CD4-positive, CD25-positive, alpha-beta regulatory T cell (primary cell): ENCODE measurements around the gene WWC1. TPM values are rescaled to one million over a fixed set of nuclear protein-coding genes. Genes with fewer than 3 reads are reported as not detected.

ENCODE experiments used
- ATAC-seq, 2 donors: fragments of 150-1000 bp; cut with Tn5 transposase; one replicate each; pipeline ENCODE4 v1.10.0; 2021; ENCODE audit warnings: low read depth in 2 of 2, moderate number of reproducible peaks in 2 of 2, moderate library complexity in 1 of 2
- DNase-seq, 3 donors: peaks; one replicate each; pipeline versions ENCODE4 v3.0.0 to v3.0.0-alpha.2; 2012 to 2022; ENCODE audit warnings: mixed read lengths in 1 of 3
- H3K27ac ChIP-seq: one replicate; pipeline ENCODE4 v1.7.0; 2013; ENCODE audit warnings: mild to moderate bottlenecking, low read length; ENCODE audit not compliant: insufficient read depth, poor library complexity, severe bottlenecking
- H3K27me3 ChIP-seq: one replicate; pipeline ENCODE4 v1.7.0; 2013; ENCODE audit warnings: low read length; ENCODE audit not compliant: control insufficient read depth, insufficient read depth
- H3K36me3 ChIP-seq: one replicate; pipeline ENCODE4 v1.7.0; 2013; ENCODE audit warnings: mild to moderate bottlenecking, low read length, moderate library complexity; ENCODE audit not compliant: control insufficient read depth, insufficient read depth
- H3K4me1 ChIP-seq: 2 replicates; pipeline ENCODE4 v1.7.0; 2013; ENCODE audit warnings: mild to moderate bottlenecking, low read length; ENCODE audit not compliant: insufficient read depth, control insufficient read depth, poor library complexity, severe bottlenecking
- H3K4me3 ChIP-seq: one replicate; pipeline ENCODE4 v1.7.0; 2013; ENCODE audit warnings: low read depth, mild to moderate bottlenecking, low read length, moderate library complexity
- H3K9me3 ChIP-seq, 2 experiments: 1 replicate in 1 of 2; 2 replicates in 1 of 2; pipeline ENCODE4 v1.7.0; 2013; ENCODE audit warnings: low read length in 2 of 2, mild to moderate bottlenecking in 1 of 2, moderate library complexity in 1 of 2; ENCODE audit not compliant: control insufficient read depth in 2 of 2
- H3K27ac Mint-ChIP-seq, 3 donors: one replicate each; pipeline ENCODE4 v1.8.0; 2020 to 2022; ENCODE audit warnings: mild to moderate bottlenecking in 3 of 3, mixed read lengths in 3 of 3, moderate library complexity in 2 of 3
- H3K27me3 Mint-ChIP-seq: one replicate; pipeline ENCODE4 v1.8.0; 2022; ENCODE audit warnings: mild to moderate bottlenecking, mixed read lengths
- H3K36me3 Mint-ChIP-seq: one replicate; pipeline ENCODE4 v1.8.0; 2020; ENCODE audit warnings: mixed read lengths
- H3K4me1 Mint-ChIP-seq, 4 donors: one replicate each; pipeline ENCODE4 v1.8.0; 2020 to 2022; ENCODE audit warnings: mixed read lengths in 4 of 4, mild to moderate bottlenecking in 1 of 4
- H3K4me3 Mint-ChIP-seq, 4 donors: one replicate each; pipeline ENCODE4 v1.8.0; 2020 to 2022; ENCODE audit warnings: mild to moderate bottlenecking in 4 of 4, mixed read lengths in 4 of 4, moderate library complexity in 3 of 4
- H3K9me3 Mint-ChIP-seq, 7 donors: one replicate each; pipeline ENCODE4 v1.8.0; 2020 to 2022; ENCODE audit warnings: mixed read lengths in 7 of 7, mild to moderate bottlenecking in 3 of 7, moderate library complexity in 2 of 7
- polyA plus RNA-seq, 4 donors: library from polyadenylated mRNA; unstranded; fragments of 300-500 nt; fragmentation: Illumina TruSeq; gene quantifications; one replicate each; pipeline ENCODE4 v1.2.3, GENCODE V29; 2021
- total RNA-seq: library from RNA; stranded (reverse); gene quantifications from one replicate; pipeline ENCODE4 v1.2.3, GENCODE V29; 2022

The WWC1 gene
- total and polyA plus RNA-seq, 5 donors from 2014 or later: 0.07 to 1.5 (median 0.95) TPM; not detected in 1

DNA sequence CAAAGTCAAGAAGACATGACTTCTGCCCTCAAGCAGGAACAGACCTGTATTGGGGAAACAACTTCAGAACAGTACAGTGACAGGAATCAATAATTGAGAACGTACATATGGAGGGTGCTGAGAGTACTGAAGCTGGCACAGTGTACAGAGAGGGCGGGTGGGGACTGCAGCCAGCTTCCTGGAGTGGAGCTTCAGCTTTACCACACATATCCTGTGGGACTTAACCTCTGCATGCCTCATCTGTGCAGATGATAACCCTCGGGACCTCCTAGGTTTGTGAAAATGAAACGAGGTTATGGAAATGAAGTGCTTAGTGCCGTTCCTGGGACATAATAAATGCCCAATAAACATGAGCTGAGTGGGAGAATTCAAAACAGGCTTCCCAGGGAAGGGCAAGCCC lies 172.8 kb downstream of the WWC1 start:
- Mint-ChIP-seq H3K9me3 (peaks cover 0 to 3% (median 0%) of the 10 kb centered on the region in 7 donors), H3K4me3 (no peak overlapping the region), H3K36me3 (peaks cover 4% of the 10 kb centered on the region), H3K4me1 (peaks cover 0 to 7% (median 0%) of the 10 kb centered on the region in 4 donors), H3K27ac (no peak overlapping the region), H3K27me3 (no peaks in the 10 kb centered on the region)
- Histone ChIP-seq H3K27me3 (no peaks in the 10 kb centered on the region), H3K9me3 (no peaks in the 10 kb centered on the region), H3K36me3 (no peaks in the 10 kb centered on the region), H3K4me3 (no peak overlapping the region), H3K27ac (no peak overlapping the region), H3K4me1 (no peaks in the 10 kb centered on the region)
- ATAC-seq (no peak), DNase-seq (no peak)

DNA sequence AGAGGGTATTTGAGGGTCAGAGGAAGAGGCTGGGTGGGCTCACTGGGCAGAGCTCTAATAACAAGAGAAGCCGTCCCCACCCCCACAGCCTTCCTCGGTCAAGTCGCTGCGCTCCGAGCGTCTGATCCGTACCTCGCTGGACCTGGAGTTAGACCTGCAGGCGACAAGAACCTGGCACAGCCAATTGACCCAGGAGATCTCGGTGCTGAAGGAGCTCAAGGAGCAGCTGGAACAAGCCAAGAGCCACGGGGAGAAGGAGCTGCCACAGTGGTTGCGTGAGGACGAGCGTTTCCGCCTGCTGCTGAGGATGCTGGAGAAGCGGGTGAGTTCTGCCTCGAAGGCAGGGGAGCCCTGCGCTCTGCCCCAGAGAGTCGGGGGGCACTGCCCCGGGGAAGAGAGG lies 173.2 kb downstream of the WWC1 start:
- H3K9me3 Mint-ChIP-seq: peaks cover 0 to 3% (median 0%) of the 10 kb centered on the region in 7 donors

DNA sequence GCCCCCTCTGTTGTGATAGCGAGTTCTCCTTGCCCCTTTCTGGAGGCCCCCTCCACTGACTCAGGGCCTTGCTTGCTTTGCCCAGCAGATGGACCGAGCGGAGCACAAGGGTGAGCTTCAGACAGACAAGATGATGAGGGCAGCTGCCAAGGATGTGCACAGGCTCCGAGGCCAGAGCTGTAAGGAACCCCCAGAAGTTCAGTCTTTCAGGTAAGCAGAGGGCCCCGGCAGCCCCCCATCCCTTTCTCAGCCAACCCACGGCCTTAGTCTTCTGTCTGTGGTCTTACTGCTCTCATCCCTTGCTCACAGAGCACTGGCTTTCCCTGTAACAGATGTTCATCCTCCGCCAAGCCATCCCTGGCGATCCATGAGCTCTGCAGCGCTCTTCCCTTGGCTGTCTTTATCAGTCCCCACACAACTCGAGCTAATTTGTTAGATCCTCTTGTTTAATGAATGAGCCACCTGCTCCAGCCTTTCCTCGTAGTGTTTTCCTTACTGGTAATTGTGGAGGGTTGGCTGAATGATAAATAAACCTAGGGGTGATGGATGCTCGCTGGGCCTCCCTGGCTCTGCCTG lies 176.4 kb downstream of the WWC1 start:
- peaks cover 4% of the 10 kb centered on the region for H3K36me3 Mint-ChIP-seq
- Histone ChIP-seq H3K27me3 (no peaks in the 10 kb centered on the region), H3K9me3 (no peaks in the 10 kb centered on the region), H3K4me3 (no peak overlapping the region), H3K36me3 (no peaks in the 10 kb centered on the region), H3K27ac (no peak overlapping the region), H3K4me1 (no peaks in the 10 kb centered on the region)
- DNase-seq (no peak), ATAC-seq (no peak)
- peaks cover 0 to 7% (median 0%) of the 10 kb centered on the region in 4 donors for H3K4me1 Mint-ChIP-seq
- H3K27ac Mint-ChIP-seq: no peak overlapping the region
- no peaks in the 10 kb centered on the region for H3K27me3 Mint-ChIP-seq
- H3K4me3 Mint-ChIP-seq: no peak overlapping the region
- peaks cover 0 to 3% (median 0%) of the 10 kb centered on the region in 7 donors for H3K9me3 Mint-ChIP-seq

More for the DNA sequence above, 173.2 kb downstream of the WWC1 start:
- Mint-ChIP-seq H3K27me3 (no peaks in the 10 kb centered on the region), H3K4me3 (no peak overlapping the region), H3K36me3 (peaks cover 4% of the 10 kb centered on the region), H3K27ac (no peak overlapping the region), H3K4me1 (peaks cover 0 to 7% (median 0%) of the 10 kb centered on the region in 4 donors)
- H3K27ac ChIP-seq: no peak overlapping the region
- DNase-seq (no peak), ATAC-seq (no peak)
- no peak overlapping the region for H3K4me3 ChIP-seq
- no peaks in the 10 kb centered on the region for H3K9me3 ChIP-seq
- no peaks in the 10 kb centered on the region for H3K27me3 ChIP-seq
- no peaks in the 10 kb centered on the region for H3K4me1 ChIP-seq
- H3K36me3 ChIP-seq: no peaks in the 10 kb centered on the region

DNA sequence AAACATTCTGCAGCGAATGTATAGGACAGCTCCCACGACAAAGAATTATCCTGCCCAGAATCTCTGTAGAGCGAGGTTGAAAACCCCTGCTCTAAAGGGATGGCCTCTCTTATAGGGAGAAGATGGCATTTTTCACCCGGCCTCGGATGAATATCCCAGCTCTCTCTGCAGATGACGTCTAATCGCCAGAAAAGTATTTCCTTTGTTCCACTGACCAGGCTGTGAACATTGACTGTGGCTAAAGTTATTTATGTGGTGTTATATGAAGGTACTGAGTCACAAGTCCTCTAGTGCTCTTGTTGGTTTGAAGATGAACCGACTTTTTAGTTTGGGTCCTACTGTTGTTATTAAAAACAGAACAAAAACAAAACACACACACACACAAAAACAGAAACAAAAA lies 177.4 kb downstream of the WWC1 start:
- no peaks in the 10 kb centered on the region for H3K27me3 Mint-ChIP-seq
- peaks cover 2% of the 10 kb centered on the region for H3K36me3 Mint-ChIP-seq
- Histone ChIP-seq H3K4me1 (no peaks in the 10 kb centered on the region), H3K27me3 (no peaks in the 10 kb centered on the region), H3K4me3 (no peak overlapping the region), H3K27ac (no peak overlapping the region), H3K9me3 (no peaks in the 10 kb centered on the region), H3K36me3 (no peaks in the 10 kb centered on the region)
- peaks cover 0 to 3% (median 0%) of the 10 kb centered on the region in 7 donors for H3K9me3 Mint-ChIP-seq
- DNase-seq (no peak), ATAC-seq (no peak)
- no peak overlapping the region for H3K4me3 Mint-ChIP-seq
- H3K4me1 Mint-ChIP-seq: peaks cover 0 to 5% (median 0%) of the 10 kb centered on the region in 4 donors
- no peak overlapping the region for H3K27ac Mint-ChIP-seq

DNA sequence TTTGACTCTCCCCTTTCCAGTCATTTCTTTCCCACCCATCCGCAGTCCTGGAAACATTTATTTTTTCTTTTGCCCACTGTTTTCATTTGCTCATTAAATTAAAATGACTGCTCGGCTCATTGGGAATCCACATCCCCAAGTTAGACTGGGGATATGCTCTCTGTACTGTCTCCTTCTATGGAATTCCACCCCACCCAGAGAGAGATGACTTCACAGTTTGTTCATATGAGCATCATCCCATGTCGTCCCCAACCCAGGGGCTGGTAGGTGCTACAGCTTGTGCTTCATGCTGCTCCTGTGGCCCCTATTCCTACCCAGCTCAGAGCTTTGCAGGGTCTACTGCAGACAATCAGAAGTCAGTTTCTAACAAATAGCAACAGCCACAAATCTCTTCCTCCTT lies 178.4 kb downstream of the WWC1 start:
- H3K4me3 Mint-ChIP-seq: no peak overlapping the region
- Histone ChIP-seq H3K27ac (no peak overlapping the region), H3K4me3 (no peak overlapping the region), H3K9me3 (no peaks in the 10 kb centered on the region), H3K36me3 (no peaks in the 10 kb centered on the region), H3K27me3 (no peaks in the 10 kb centered on the region), H3K4me1 (no peaks in the 10 kb centered on the region)
- no peaks in the 10 kb centered on the region for H3K4me1 Mint-ChIP-seq
- ATAC-seq (no peak), DNase-seq (no peak)
- H3K9me3 Mint-ChIP-seq: peaks cover 0 to 3% (median 0%) of the 10 kb centered on the region in 7 donors
- no peak overlapping the region for H3K27ac Mint-ChIP-seq
- H3K27me3 Mint-ChIP-seq: no peaks in the 10 kb centered on the region
- no peaks in the 10 kb centered on the region for H3K36me3 Mint-ChIP-seq

DNA sequence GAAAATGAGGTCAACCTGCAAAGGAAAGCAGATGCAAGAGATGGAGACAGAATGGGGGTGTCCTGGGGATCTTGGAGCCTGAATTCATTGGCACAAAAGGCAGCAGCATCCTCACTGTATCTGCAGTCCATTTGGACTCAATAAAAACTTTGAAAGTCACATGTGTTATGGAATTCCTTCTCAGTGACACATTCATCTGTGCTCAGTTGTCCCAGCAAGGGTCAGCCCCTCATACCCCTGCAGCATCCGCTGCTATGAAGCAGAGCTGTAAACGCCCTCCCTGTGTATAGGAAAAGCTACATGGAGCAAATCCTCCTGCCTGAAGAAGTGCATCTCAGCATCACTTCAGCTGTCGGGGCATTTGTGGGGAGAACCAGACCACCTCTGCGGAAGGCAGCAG lies 180.3 kb downstream of the WWC1 start:
- no peaks in the 10 kb centered on the region for H3K9me3 ChIP-seq
- no peaks in the 10 kb centered on the region for H3K4me1 ChIP-seq
- Mint-ChIP-seq H3K9me3 (peaks cover 0 to 2% (median 0%) of the 10 kb centered on the region in 7 donors), H3K4me3 (no peak overlapping the region), H3K36me3 (no peaks in the 10 kb centered on the region), H3K27me3 (peaks cover 1% of the 10 kb centered on the region), H3K27ac (no peak overlapping the region), H3K4me1 (no peaks in the 10 kb centered on the region)
- DNase-seq (no peak), ATAC-seq (no peak)
- H3K36me3 ChIP-seq: no peaks in the 10 kb centered on the region
- no peak overlapping the region for H3K4me3 ChIP-seq
- H3K27me3 ChIP-seq: no peaks in the 10 kb centered on the region
- no peak overlapping the region for H3K27ac ChIP-seq

DNA sequence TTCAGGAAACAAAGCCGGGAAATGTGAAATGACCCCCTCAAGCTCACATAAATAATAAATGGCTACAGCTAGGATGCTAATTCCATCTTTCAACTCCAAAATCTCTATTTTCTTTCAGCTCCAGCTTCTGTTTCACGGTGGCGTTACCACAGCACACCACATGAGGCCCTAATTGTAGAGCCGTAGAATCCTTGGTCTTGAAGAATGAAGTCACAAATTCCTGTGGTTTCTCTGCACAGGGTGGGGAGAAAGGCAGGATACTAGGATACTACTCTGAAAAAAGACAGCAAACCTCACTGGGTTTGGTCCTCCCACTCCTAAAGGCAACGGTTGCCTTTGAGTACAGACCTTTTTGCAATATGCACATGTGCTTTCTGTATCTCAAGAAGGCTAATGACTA lies 180.9 kb downstream of the WWC1 start:
- Histone ChIP-seq H3K4me3 (no peak overlapping the region), H3K27ac (no peak overlapping the region), H3K27me3 (no peaks in the 10 kb centered on the region), H3K36me3 (no peaks in the 10 kb centered on the region), H3K4me1 (no peaks in the 10 kb centered on the region), H3K9me3 (no peaks in the 10 kb centered on the region)
- no peak for ATAC-seq
- Mint-ChIP-seq H3K4me1 (no peaks in the 10 kb centered on the region), H3K4me3 (no peak overlapping the region), H3K27me3 (peaks cover 6% of the 10 kb centered on the region), H3K27ac (no peak overlapping the region), H3K9me3 (no peaks in the 10 kb centered on the region), H3K36me3 (no peaks in the 10 kb centered on the region)
- DNase-seq: no peak

DNA sequence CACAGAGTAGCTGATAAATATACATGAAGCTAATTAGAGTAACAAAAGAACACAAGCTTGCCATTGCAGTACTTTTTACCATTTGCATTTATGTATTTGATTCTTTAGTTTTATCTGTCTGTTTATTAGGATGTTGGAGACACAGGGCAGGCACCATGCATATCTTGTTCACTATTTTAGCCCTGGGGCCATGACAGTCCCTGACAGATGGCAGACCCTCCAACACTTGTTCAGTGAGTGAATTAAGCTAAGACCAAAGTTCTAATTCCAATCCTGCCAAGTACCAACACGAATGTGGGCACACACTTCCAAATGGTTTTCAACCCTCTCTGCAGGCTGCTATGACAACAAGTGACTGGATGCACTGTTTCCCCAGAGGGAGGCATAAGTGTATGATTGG lies 182.9 kb downstream of the WWC1 start:
- ATAC-seq (no peak), DNase-seq (no peak)
- H3K4me3 Mint-ChIP-seq: no peak overlapping the region
- Histone ChIP-seq H3K4me3 (no peak overlapping the region), H3K27ac (no peak overlapping the region), H3K4me1 (no peaks in the 10 kb centered on the region), H3K27me3 (no peaks in the 10 kb centered on the region), H3K9me3 (no peaks in the 10 kb centered on the region), H3K36me3 (no peaks in the 10 kb centered on the region)
- no peaks in the 10 kb centered on the region for H3K36me3 Mint-ChIP-seq
- H3K9me3 Mint-ChIP-seq: peaks cover 0 to 1% (median 0%) of the 10 kb centered on the region in 7 donors
- H3K27ac Mint-ChIP-seq: no peak overlapping the region
- H3K27me3 Mint-ChIP-seq: peaks cover 14% of the 10 kb centered on the region
- peaks cover 0 to 5% (median 0%) of the 10 kb centered on the region in 4 donors for H3K4me1 Mint-ChIP-seq
